NB4 (cell line): ENCODE measurements around the gene DTL.

Experiments
- DNase-seq: peaks from one replicate; pipeline ENCODE4 v3.0.0; 2010; ENCODE audit warnings: low read depth
- H3K4me3 ChIP-seq: one replicate; pipeline ENCODE4 v1.5.1; 2011; ENCODE audit warnings: mild to moderate bottlenecking, low read depth, low read length, moderate library complexity
- MYC ChIP-seq: IDR thresholded peaks from 2 replicates; pipeline ENCODE4 v1.6.1; 2011; ENCODE audit warnings: low read depth, low read length
- POLR2A ChIP-seq: IDR thresholded peaks from 2 replicates; pipeline ENCODE4 v1.6.1; 2011; ENCODE audit warnings: mild to moderate bottlenecking; ENCODE audit not compliant: insufficient read length; ENCODE audit errors: extremely low read depth
- TF ChIP-seq, protein P1 (sequence below): IDR thresholded peaks from one replicate; pipeline ENCODE4 v1.5.1; 2012; ENCODE audit warnings: low read depth, low read length
- TF ChIP-seq, protein P2 (sequence below): IDR thresholded peaks from 2 replicates; pipeline ENCODE4 v1.6.1; 2011; ENCODE audit warnings: low read depth, low read length

Gene DTL

DNA sequence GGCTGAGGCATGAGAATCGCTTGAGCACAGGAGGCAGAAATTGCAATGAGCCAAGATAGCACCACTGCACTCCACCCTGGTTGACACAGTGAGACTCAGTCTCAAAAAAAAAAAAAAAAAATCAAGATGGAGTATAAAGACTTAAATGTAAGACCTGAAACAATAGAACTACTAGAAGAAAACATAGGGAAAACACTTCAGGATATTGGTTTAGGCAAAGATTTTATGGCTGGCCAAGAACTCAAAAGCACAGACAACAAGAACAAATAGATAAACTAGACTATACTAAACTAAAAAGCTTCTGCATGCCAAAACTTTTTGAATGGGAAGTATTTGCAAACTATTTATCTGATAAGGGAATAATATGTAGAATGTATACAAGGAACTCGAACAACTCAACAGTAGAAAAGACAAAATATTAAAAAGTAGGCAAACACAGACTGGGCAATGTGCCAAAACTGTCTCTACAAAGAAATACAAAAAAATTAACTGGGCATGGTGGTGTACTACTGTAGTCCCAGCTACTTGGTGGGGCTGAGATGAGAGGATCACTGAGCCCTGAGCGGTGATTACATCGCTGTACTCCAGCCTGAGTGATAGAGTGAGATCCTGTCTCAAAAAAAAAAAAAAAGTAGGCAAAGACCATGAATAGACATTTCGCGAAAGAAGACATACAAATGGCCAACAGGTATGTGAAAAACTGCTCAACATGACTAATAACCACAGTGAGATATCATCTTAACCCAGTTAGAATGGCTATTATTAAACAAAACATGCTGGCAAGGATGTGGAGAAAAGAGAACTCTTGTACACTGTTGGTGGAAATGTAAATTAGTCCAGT lies 25.3 kb downstream of the DTL start:
- TF ChIP-seq POLR2A (no peak), MYC (no peak)
- TF ChIP-seq, protein P1, sequence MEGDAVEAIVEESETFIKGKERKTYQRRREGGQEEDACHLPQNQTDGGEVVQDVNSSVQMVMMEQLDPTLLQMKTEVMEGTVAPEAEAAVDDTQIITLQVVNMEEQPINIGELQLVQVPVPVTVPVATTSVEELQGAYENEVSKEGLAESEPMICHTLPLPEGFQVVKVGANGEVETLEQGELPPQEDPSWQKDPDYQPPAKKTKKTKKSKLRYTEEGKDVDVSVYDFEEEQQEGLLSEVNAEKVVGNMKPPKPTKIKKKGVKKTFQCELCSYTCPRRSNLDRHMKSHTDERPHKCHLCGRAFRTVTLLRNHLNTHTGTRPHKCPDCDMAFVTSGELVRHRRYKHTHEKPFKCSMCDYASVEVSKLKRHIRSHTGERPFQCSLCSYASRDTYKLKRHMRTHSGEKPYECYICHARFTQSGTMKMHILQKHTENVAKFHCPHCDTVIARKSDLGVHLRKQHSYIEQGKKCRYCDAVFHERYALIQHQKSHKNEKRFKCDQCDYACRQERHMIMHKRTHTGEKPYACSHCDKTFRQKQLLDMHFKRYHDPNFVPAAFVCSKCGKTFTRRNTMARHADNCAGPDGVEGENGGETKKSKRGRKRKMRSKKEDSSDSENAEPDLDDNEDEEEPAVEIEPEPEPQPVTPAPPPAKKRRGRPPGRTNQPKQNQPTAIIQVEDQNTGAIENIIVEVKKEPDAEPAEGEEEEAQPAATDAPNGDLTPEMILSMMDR, result no peak
- TF ChIP-seq, protein P2, sequence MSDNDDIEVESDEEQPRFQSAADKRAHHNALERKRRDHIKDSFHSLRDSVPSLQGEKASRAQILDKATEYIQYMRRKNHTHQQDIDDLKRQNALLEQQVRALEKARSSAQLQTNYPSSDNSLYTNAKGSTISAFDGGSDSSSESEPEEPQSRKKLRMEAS, result no peak
- H3K4me3 ChIP-seq, result no peak overlapping the region
- no peak for DNase-seq

DNA sequence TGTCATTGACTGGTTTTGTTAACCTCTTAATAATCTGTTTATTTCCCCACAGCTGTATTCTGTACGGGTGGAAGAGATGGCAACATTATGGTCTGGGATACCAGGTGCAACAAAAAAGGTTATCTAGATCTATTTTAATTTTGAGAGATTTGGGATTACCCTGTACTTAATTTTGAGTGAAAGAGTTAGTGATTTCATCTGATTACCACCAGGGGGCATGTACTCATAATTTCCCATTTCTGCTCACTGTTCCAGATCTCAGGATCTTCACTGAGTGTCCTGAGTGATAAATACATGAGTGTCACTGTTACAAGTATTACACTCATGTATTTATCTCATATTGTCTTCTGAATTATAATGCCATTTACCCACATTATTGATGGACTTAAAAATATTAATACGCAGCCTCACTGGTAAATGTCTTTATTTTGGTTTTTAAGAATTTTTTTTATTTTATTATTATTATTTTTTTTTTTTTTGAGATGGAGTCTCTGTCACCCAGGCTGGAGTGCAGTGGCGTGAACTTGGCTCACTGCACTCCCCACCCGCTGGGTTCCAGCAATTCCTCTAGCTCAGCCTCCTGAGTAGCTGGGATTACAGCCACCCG lies 27.4 kb downstream of the DTL start:
- no peak overlapping the region for H3K4me3 ChIP-seq
- TF ChIP-seq POLR2A (no peak), MYC (no peak)
- TF ChIP-seq, protein P1, result peak; percentile 49
- peak; percentile 49 for DNase-seq

DNA sequence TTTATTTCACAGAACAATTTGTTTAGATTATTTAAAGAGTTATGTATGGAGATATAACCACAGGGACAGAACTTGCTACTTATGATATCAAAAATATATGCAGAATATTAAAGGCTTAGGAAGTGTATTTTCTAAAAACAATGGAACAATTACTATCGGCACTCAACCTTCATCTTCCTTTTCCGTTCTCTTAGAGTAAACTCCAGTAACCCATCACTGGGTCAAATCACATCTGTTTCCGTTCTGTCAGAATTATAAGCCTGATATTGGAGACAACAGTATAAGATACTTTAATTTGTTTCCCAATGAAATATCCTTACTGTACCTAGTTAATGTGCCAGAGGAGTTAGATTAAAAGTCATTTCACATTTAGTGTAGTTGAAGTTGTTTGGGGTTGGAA lies 32.2 kb downstream of the DTL start:
- DNase-seq, result no peak
- TF ChIP-seq MYC (no peak), POLR2A (no peak)
- TF ChIP-seq, protein P1, result no peak
- TF ChIP-seq, protein P2, result no peak
- H3K4me3 ChIP-seq, result no peak overlapping the region

DNA sequence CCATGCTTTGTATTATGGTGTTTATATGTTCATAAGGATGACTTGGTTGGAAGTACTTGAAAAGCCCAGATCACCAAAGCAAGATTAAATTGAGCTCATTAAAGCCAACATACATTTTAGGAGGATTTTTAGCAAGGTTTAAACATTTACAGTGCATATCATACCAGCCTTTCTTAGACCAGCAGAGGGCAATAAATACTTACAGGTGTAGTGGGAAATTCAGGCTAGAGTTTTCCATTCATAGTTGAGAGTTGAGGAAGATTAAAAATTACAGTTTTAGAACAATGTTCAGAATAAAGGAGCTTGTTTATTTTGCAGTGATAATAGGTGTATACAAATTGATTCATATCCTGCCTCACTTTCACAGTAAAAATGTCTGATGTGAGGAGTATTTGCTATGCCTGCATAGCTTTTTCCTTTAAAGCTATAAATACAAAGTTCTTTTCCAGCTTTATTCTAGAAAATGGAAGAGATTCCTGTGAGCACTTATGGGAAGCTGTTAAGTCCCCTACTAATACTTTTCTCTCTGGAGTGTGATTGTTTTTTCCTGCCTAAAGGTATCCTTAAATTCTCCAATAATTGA lies 35.3 kb downstream of the DTL start:
- DNase-seq, result peak; percentile 40

DNA sequence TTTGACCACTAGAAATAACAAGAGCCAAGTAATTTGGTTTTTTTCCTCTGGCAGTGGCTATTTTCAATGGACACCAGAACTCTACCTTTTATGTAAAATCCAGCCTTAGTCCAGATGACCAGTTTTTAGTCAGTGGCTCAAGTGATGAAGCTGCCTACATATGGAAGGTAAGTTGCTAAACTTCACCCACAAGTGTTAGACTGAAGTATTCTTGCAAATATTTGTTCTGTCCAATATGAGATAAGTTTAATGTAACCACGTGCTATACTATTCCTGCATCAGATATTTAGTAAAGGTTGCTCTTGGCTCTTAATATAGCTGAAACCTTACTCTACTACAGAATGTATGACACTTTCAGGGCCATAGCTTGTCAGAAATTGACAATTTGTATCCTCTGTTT lies 36.5 kb downstream of the DTL start:
- no peak overlapping the region for H3K4me3 ChIP-seq
- DNase-seq, result no peak
- TF ChIP-seq, protein P1, result no peak
- TF ChIP-seq POLR2A (no peak), MYC (no peak)
- TF ChIP-seq, protein P2, result no peak

More for the DNA sequence above, 35.3 kb downstream of the DTL start:
- TF ChIP-seq, protein P2, result no peak
- TF ChIP-seq, protein P1, result peak; percentile 20
- H3K4me3 ChIP-seq, result no peak overlapping the region
